A375 (cell line): ENCODE data around the gene PRSS50. TPM values are rescaled to one million over a fixed set of nuclear protein-coding genes. Genes with fewer than 3 reads are reported as not detected.

Source experiments
- small RNA-seq: library from RNA; depleted of rRNA; stranded (forward); fragments of <200 nt; gene quantifications from one replicate; pipeline ENCODE3, GENCODE V24; 2014
- total RNA-seq: library from RNA; depleted of rRNA; stranded (reverse); fragments of >200 nt; shearing (Covaris generic); gene quantifications from 2 replicates; pipeline ENCODE4 v1.2.3, GENCODE V29; 2014; rRNA removed

PRSS50 gene, protein sequence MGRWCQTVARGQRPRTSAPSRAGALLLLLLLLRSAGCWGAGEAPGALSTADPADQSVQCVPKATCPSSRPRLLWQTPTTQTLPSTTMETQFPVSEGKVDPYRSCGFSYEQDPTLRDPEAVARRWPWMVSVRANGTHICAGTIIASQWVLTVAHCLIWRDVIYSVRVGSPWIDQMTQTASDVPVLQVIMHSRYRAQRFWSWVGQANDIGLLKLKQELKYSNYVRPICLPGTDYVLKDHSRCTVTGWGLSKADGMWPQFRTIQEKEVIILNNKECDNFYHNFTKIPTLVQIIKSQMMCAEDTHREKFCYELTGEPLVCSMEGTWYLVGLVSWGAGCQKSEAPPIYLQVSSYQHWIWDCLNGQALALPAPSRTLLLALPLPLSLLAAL
- total RNA-seq, result not detected in 2 replicates

DNA sequence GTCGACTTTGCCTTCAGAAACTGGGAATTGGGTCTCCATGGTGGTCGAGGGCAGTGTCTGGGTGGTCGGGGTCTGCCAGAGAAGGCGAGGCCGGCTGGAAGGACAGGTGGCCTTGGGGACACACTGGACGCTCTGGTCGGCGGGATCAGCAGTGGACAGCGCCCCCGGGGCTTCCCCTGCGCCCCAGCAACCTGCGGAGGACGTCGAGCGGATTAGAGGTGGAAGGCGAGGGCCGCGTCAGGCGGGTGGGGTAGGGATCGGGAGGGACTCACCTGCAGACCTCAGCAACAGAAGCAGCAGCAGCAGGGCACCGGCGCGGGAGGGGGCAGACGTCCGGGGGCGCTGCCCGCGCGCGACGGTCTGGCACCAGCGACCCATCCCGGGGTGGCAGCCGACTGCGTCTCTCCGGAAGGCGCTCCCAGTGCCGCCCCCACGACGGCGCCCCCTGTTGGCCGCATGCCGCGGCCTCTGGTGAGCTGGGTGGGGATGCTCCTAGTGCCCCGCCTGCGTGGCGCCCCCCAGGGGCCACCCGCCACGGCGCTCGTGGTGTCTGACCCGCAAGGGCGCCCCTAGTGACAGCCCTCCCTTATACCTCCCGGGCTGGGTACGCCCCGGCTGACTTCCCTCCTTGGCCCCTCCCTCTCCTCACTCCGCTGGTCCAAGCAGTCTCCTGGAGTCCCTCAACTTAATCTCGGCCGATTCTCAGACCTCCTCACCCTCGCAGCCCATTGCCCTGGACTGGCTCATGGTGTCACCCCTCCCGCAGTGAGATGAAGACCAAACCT is at the start of gene PRSS50:
Gene PRSS50, minus strand, starts transcription at position 423 of the 785 bp plus-strand sequence. Its CDS starts 45 bp downstream, at position 378.

DNA sequence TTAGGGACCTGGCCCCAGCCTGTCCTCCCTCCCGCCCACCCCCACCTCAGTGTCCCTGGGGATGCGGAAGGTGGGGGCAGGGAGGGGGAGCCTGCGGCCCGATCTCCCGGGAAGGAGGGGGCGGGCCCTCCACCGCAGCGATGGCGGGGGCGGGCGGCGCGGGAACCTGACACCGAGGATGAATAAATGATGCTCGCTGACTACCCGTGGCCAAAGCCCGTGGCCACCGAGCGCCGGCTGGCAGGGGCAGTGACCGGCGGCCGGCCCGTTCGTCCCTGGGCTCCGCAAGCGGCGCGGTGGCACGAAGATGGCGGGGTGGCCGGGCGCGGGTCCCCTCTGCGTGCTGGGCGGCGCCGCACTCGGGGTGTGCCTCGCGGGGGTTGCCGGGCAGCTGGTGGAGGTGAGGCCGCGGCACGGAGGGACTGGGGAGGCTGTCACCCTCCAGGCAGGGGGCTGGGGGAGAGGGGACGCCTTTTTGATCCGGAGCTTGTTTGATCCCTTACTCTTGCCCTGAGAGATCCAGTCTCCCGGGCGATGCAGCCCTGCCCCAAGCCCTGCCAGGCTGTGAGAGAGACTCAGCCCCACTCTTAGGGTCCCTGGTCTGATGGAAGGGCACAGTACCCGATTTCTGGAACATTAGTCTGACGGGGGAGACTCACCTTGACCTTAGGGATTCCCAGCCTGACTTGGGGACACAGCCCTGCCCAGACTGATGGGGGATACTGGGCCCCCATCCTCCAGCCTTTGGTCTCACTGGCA is 16.3 kb downstream of the PRSS50 start, which contains the start of gene TMIE:
Gene TMIE, plus strand, starts transcription at position 212 of the 759 bp plus-strand sequence. Its CDS starts 96 bp downstream, at position 308.

DNA sequence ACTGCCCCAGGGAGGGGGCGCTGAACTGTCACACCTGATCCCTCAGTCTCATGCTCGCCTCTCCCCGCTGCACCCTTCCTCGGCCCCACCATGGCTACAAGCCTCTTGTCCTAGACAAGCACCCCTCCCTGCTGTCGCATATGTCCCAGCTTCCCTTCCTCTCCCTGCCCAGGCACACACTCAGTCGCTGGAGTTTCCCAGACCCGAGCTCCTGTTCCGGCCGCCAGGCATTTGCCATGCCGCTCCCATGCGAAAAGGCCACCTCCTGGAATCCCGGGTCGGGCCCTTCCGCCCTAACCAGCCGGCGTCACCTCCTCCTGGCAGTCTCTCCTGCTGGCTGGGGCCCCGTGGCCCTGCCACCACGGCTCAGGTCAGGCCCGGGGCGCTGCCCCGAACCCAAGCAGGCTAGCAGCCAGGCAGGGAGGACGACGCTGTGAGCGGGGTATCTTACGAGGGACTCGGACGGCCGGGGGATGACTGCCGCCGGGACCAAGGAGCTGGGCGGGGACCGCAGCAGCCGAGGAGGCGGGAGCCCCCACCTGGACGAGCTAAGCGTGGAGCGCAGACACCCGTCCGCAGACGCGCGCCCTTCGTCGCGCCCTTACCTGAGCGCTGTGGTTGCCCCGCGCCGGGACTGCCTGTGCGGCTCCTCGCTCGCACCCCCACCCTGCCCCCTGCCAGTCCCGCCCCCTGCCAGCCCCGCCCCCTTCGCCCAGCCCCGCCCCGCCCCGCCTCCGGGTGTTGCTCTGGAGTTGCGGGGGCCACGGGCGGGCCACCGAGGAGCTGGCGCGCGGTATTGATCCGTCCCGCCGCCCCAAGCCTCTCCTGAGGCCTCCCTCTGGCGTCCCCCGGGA is 24.4 kb downstream of the PRSS50 start, which contains the start of gene ALS2CL:
Gene ALS2CL, minus strand, starts transcription at position 642 of the 854 bp plus-strand sequence. CDS start 4,239 bp downstream, outside the sequence.

Small RNA genes within 50 kb of the gene (small RNA-seq; reads per million reads assigned to genes)
- gene PRSS45, result not detected

Other genes with a start within 250 kb of the PRSS50 start
- gene RTP3, start 219.9 kb downstream of the PRSS50 start, total RNA-seq, result 0.08 TPM in 1 of 2 replicates, not detected in the other
- gene LRRC2, start 151.6 kb downstream of the PRSS50 start, total RNA-seq, result 0.37 and 0.53 TPM in 2 replicates
- gene FAM240A, start 105.3 kb downstream of the PRSS50 start, total RNA-seq, result not detected in 2 replicates
- 5.1 and 8.0 TPM in 2 replicates for gene ALS2CL, start 24.2 kb downstream of the PRSS50 start, total RNA-seq
- 0.23 and 0.48 TPM in 2 replicates for gene TMIE, start 16.5 kb downstream of the PRSS50 start, total RNA-seq
- gene MYL3, start 145.6 kb upstream of the PRSS50 start, total RNA-seq, result 0.16 TPM in 1 of 2 replicates, not detected in the other
- gene PTH1R, start 159.9 kb upstream of the PRSS50 start, total RNA-seq, result 0.23 and 1.8 TPM in 2 replicates